Activated CD8-positive, alpha-beta memory T cell treated with anti-CD3 and anti-CD28 coated beads for 4 hours (primary cell): Measurements from ENCODE around the gene TAF15.
A peak's percentile ranks its signal among the peaks of the same experiment; 100 is the strongest.

Source experiments
- DNase-seq, 2 donors: peaks; one replicate each; pipeline ENCODE4 v3.0.0-alpha.2; 2020; ENCODE audit warnings: low read depth in 2 of 2

TAF15 gene

GRCh38 chr17:35821308-35821707 is 12.0 kb downstream of the TAF15 start:
- DNase-seq, result no peak

- no peak for DNase-seq
Observed at GRCh38 chr17:35825206-35825605, 15.9 kb downstream of the TAF15 start.

- DNase-seq, result no peak
Observed at GRCh38 chr17:35841101-35841500, 31.8 kb downstream of the TAF15 start.

GRCh38 chr17:35841505-35841904 is 32.2 kb downstream of the TAF15 start:
- no peak for DNase-seq

- no peak for DNase-seq
Observed at GRCh38 chr17:35842239-35842638, 33.0 kb downstream of the TAF15 start.

GRCh38 chr17:35843698-35844097 is 34.4 kb downstream of the TAF15 start:
- no peak for DNase-seq

GRCh38 chr17:35844547-35844946 is 35.3 kb downstream of the TAF15 start:
- no peak for DNase-seq

- DNase-seq, result no peak
Observed at GRCh38 chr17:35846055-35846809, 36.9 kb downstream of the TAF15 start.

GRCh38 chr17:35847006-35847405 is 37.7 kb downstream of the TAF15 start:
- DNase-seq, result no peak

GRCh38 chr17:35847633-35848373 is 38.5 kb downstream of the TAF15 start:
- no peak for DNase-seq

- DNase-seq, result peak; percentile 28 to 29
Observed at GRCh38 chr17:35849469-35850348, 40.4 kb downstream of the TAF15 start.

GRCh38 chr17:35855965-35856364 is 46.7 kb downstream of the TAF15 start:
- DNase-seq, result no peak

GRCh38 chr17:35856603-35857002 is 47.3 kb downstream of the TAF15 start:
- DNase-seq, result no peak

GRCh38 chr17:35864853-35865252 is 55.6 kb downstream of the TAF15 start:
- no peak for DNase-seq

GRCh38 chr17:35865412-35866340 is 56.4 kb downstream of the TAF15 start:
- DNase-seq, result no peak

- no peak for DNase-seq
Observed at GRCh38 chr17:35866341-35866950, 57.2 kb downstream of the TAF15 start.

- no peak for DNase-seq
Observed at GRCh38 chr17:35867574-35867973, 58.3 kb downstream of the TAF15 start.

GRCh38 chr17:35868737-35869136 is 59.5 kb downstream of the TAF15 start, which contains the start of gene HEATR9:
Gene HEATR9, minus strand, starts transcription at chr17:35868891. Its CDS starts 149 bp downstream, at chr17:35868742.
- DNase-seq, result no peak

GRCh38 chr17:35870906-35871819 is 61.9 kb downstream of the TAF15 start:
- no peak for DNase-seq
